Liver (tissue), 9 donors: Measurements from ENCODE around the gene SNAP25. TPM values are rescaled to one million over a fixed set of nuclear protein-coding genes. Genes with fewer than 3 reads are reported as not detected.

Experiments used
- DNase-seq: peaks from one replicate; pipeline ENCODE4 v3.0.0-alpha.2; 2017; ENCODE audit warnings: low spot score
- H3K27ac ChIP-seq, 2 donors: one replicate each; pipeline ENCODE4 v1.7.0; 2013; ENCODE audit warnings: inconsistent platforms in 2 of 2, low read length in 2 of 2, control low read depth in 1 of 2, low read depth in 1 of 2, mild to moderate bottlenecking in 1 of 2
- H3K27me3 ChIP-seq, 4 donors: one replicate each; pipeline versions ENCODE4 v1.6.1 to v1.7.0; 2013; ENCODE audit warnings: low read length in 3 of 4, inconsistent platforms in 1 of 4, mild to moderate bottlenecking in 1 of 4, moderate library complexity in 1 of 4; ENCODE audit not compliant: control insufficient read depth in 4 of 4, insufficient read depth in 4 of 4
- H3K36me3 ChIP-seq, 4 donors: one replicate each; pipeline versions ENCODE4 v1.6.1 to v1.7.0; 2013; ENCODE audit warnings: low read length in 3 of 4, mild to moderate bottlenecking in 3 of 4, low read depth in 1 of 4, moderate library complexity in 1 of 4; ENCODE audit not compliant: control insufficient read depth in 4 of 4, insufficient read depth in 3 of 4
- H3K4me1 ChIP-seq, 4 donors: one replicate each; pipeline versions ENCODE4 v1.6.1 to v1.7.0; 2013; ENCODE audit warnings: low read length in 3 of 4, mild to moderate bottlenecking in 3 of 4, moderate library complexity in 1 of 4; ENCODE audit not compliant: control insufficient read depth in 4 of 4, insufficient read depth in 4 of 4
- H3K4me3 ChIP-seq, 3 donors: one replicate each; pipeline versions ENCODE4 v1.6.1 to v1.7.0; 2013; ENCODE audit warnings: low read length in 3 of 3, control low read depth in 1 of 3, low read depth in 1 of 3, mild to moderate bottlenecking in 1 of 3
- H3K9ac ChIP-seq, 2 donors: one replicate each; pipeline ENCODE4 v1.7.0; 2013; ENCODE audit warnings: low read length in 2 of 2, mild to moderate bottlenecking in 2 of 2, moderate library complexity in 2 of 2, control low read depth in 1 of 2, low read depth in 1 of 2
- H3K9me3 ChIP-seq, 4 donors: one replicate each; pipeline versions ENCODE4 v1.6.1 to v1.7.0; 2013; ENCODE audit warnings: low read length in 3 of 4; ENCODE audit not compliant: control insufficient read depth in 4 of 4
- ATF3 ChIP-seq: IDR thresholded peaks from 2 replicates; pipeline ENCODE4 v1.6.1; 2016; ENCODE audit warnings: antibody characterized with exemption
- EGR1 ChIP-seq, 2 donors: IDR thresholded peaks; 2 replicates each; pipeline ENCODE4 v1.6.1; 2016 to 2018; ENCODE audit warnings: antibody characterized with exemption in 2 of 2, low read depth in 2 of 2
- FOXA1 ChIP-seq: IDR thresholded peaks from 2 replicates; pipeline ENCODE4 v1.6.1; 2016; ENCODE audit warnings: antibody characterized with exemption
- FOXA2 ChIP-seq: IDR thresholded peaks from 2 replicates; pipeline ENCODE4 v1.6.1; 2016; ENCODE audit warnings: antibody characterized with exemption
- GABPA ChIP-seq, 2 donors: IDR thresholded peaks in 1 of 2; conservative IDR thresholded peaks in 1 of 2; 2 replicates each; pipeline ENCODE4 v1.6.1; 2016; ENCODE audit warnings: antibody characterized with exemption in 2 of 2, mild to moderate bottlenecking in 1 of 2, moderate library complexity in 1 of 2
- HNF4A ChIP-seq, 2 donors: conservative IDR thresholded peaks; 2 replicates each; pipeline ENCODE4 v1.6.1; 2016; ENCODE audit warnings: antibody characterized with exemption in 2 of 2, mild to moderate bottlenecking in 2 of 2
- HNF4G ChIP-seq: IDR thresholded peaks from 2 replicates; pipeline ENCODE4 v1.6.1; 2016; ENCODE audit warnings: antibody characterized with exemption
- MAX ChIP-seq: IDR thresholded peaks from 2 replicates; pipeline ENCODE4 v1.6.1; 2016; ENCODE audit warnings: antibody characterized with exemption
- NR2F2 ChIP-seq: IDR thresholded peaks from 2 replicates; pipeline ENCODE4 v1.6.1; 2016; ENCODE audit warnings: antibody characterized with exemption
- REST ChIP-seq: IDR thresholded peaks from 2 replicates; pipeline ENCODE4 v1.6.1; 2016; ENCODE audit warnings: antibody characterized with exemption, mild to moderate bottlenecking
- RXRA ChIP-seq, 2 donors: IDR thresholded peaks; 2 replicates each; pipeline ENCODE4 v1.6.1; 2017 to 2018; ENCODE audit warnings: antibody characterized with exemption in 2 of 2, mild to moderate bottlenecking in 1 of 2
- SP1 ChIP-seq: IDR thresholded peaks from 2 replicates; pipeline ENCODE4 v1.6.1; 2018; ENCODE audit warnings: antibody characterized with exemption, mild to moderate bottlenecking
- TAF1 ChIP-seq: conservative IDR thresholded peaks from 2 replicates; pipeline ENCODE4 v1.6.1; 2016; ENCODE audit warnings: antibody characterized with exemption, mild to moderate bottlenecking
- ZBTB33 ChIP-seq: IDR thresholded peaks from 2 replicates; pipeline ENCODE4 v1.6.1; 2016; ENCODE audit warnings: antibody characterized with exemption
- WGBS: extraction: QIAGEN DNeasy Blood & Tissue Kit; methylation state at CpG from one replicate; pipeline ENCODE4 v1.1.7; 2013; 5-methylcytosine and 5-hydroxymethylcytosine counted together
- polyA plus RNA-seq, 2 donors: library from polyadenylated mRNA; stranded (reverse) in 1 of 2; unstranded in 1 of 2; fragments of 200-250 nt in 1 of 2; fragments of >200 nt in 1 of 2; fragmentation: Nextera tagmentation in 1 of 2; extraction: Ambion mirVana in 1 of 2; gene quantifications; one replicate each; pipeline versions ENCODE4 v1.2.1 to v1.2.3, GENCODE V29; 2013 to 2015
- total RNA-seq, 2 donors: library from RNA; depleted of rRNA; stranded (reverse); fragments of >200 nt; gene quantifications; one replicate each; pipeline ENCODE4 v1.2.3, GENCODE V29; 2014
- donor health status: healthy.
- donor health status: healthy.
- donor health status: healthy.
- donor health status: healthy.
- donor health status: healthy.

The SNAP25 gene
- total and polyA plus RNA-seq, 4 donors: 0.32 to 2.7 (median 0.56) TPM

GRCh38 chr20:10313215-10313614 lies 94.6 kb downstream of the SNAP25 start:
- TF ChIP-seq HNF4A (conservative IDR thresholded peaks at IDR 0.05) (no peak), NR2F2 (no peak), HNF4G (no peak), GABPA (IDR thresholded peaks at IDR 0.05 in 1 of 2, conservative IDR thresholded peaks at IDR 0.05 in 1 of 2) (no peak), FOXA1 (no peak)
- H3K36me3 ChIP-seq: no peaks in the 10 kb centered on the region

GRCh38 chr20:10313701-10314100 lies 95.1 kb downstream of the SNAP25 start:
- no peak overlapping the region for H3K9ac ChIP-seq
- no peaks in the 10 kb centered on the region for H3K36me3 ChIP-seq
- DNase-seq: no peak
- 40% methylated on average over 3 of the region's 3 CpGs for WGBS
- no peak for TF ChIP-seq TAF1
- no peak overlapping the region for H3K27ac ChIP-seq
- no peak overlapping the region for H3K4me3 ChIP-seq
- H3K27me3 ChIP-seq: no peaks in the 10 kb centered on the region
- no peaks in the 10 kb centered on the region for H3K4me1 ChIP-seq
- peaks cover 0 to 2% (median under 1%) of the 10 kb centered on the region in 4 donors for H3K9me3 ChIP-seq

More at GRCh38 chr20:10313215-10313614, 94.6 kb downstream of the SNAP25 start:
- no peak overlapping the region for H3K4me3 ChIP-seq
- H3K27me3 ChIP-seq: no peaks in the 10 kb centered on the region
- H3K27ac ChIP-seq: no peak overlapping the region
- no peaks in the 10 kb centered on the region for H3K4me1 ChIP-seq
- peaks cover 0 to 2% (median 0%) of the 10 kb centered on the region in 4 donors for H3K9me3 ChIP-seq
- DNase-seq: no peak
- H3K9ac ChIP-seq: no peak overlapping the region

- Histone ChIP-seq H3K9ac (no peak overlapping the region), H3K4me3 (no peak overlapping the region), H3K27me3 (no peaks in the 10 kb centered on the region), H3K9me3 (peaks cover 0 to 3% (median under 1%) of the 10 kb centered on the region in 4 donors), H3K27ac (no peak overlapping the region), H3K36me3 (no peaks in the 10 kb centered on the region), H3K4me1 (no peaks in the 10 kb centered on the region)
- 69% methylated on average over 2 of the region's 2 CpGs for WGBS
- no peak for DNase-seq
- TF ChIP-seq RXRA (IDR thresholded peaks at IDR 0.05) (no peak), REST (no peak), TAF1 (no peak), SP1 (no peak), FOXA2 (no peak), ZBTB33 (no peak), GABPA (IDR thresholded peaks at IDR 0.05 in 1 of 2, conservative IDR thresholded peaks at IDR 0.05 in 1 of 2) (no peak), NR2F2 (no peak), HNF4G (no peak), ATF3 (no peak), HNF4A (conservative IDR thresholded peaks at IDR 0.05) (no peak), FOXA1 (no peak), MAX (no peak), EGR1 (IDR thresholded peaks at IDR 0.05; ENCODE audit: low read depth in 2 of 2) (no peak)
These were observed 95.6 kb downstream of the SNAP25 start for GRCh38 chr20:10314198-10314597.
